NCI-H146 treated with DMSO at 0.1 percent for 48 hours (cell line): ENCODE data around the gene ZNF443.
"Not testable (repeated sequence)": the region's sequence is repeated elsewhere in the genome, so short reads cannot be mapped to it uniquely, and the experiment has no call there.

Source experiments
- DNase-seq: peaks from one replicate; lab custom pipeline; 2025; ENCODE audit not compliant: unreplicated experiment; lab: John Stamatoyannopoulos, UW

The ZNF443 gene

DNA sequence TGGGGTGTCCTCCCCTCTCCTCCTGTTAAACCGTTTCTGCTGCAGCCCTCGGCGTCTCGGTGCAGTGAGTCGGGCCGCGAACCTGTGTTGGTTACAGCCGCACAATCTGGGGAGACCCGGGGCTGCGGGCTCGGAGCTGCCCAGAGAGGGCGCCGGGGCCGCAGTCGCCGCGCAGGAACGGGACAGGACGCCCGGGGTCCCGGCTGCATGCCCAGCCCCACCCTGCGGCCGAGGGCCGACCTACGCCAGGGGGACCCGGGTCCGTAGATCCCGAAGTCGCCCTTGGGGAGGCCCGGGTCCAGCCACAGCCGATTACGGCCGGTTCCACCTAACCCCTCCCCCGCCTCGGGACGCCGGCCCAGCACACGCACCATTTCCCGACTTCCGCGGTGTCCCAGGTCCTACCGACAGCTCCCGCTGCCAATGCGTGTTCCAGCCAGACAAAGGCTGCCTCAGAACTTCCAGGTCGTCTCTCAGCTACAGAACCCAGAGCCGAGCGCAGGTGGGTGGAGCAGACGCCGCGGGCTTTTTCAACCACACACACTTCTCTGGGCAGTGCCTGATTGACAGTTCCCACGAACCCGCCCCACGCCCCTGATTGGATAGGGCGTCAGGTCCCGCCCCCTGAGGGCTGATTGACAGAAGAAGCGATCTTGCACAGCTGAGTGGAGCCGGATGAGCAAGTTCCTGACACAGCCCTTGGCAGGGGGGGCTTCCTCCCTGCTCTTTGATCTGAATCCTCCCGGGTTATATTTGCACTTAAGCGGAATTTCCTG lies at the start of gene ZNF443:
Gene ZNF443, minus strand, starts transcription at position 481 of the 776 bp plus-strand sequence. Its CDS starts 107 bp downstream, at position 374.
- DNase-seq: peak; percentile 98

DNA sequence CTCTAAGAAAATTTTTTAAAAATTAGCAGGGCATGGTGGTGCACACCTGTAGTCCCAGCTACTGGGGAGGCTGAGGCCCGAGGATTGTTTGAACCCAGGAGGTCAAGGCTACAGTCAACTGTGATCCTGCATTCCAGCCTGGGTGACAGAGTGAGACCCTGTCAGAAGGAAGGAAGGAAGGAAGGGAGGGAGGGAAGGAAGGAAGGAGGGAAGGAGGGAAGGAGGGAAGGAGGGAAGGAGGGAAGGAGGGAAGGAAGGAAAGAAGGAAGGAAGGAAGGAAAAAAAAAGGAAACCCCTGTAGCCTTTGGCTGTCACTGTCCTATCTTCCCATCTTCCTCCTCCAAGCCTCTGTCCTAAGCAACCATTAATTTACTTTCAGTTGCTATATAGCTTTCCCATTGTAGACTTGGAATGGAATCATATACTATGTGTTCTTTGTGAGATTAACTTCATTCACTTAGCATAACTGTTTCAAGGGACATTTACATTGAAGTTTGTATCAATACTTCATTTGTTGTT lies 45.5 kb upstream of the ZNF443 start:
- DNase-seq: not testable (repeated sequence)

DNA sequence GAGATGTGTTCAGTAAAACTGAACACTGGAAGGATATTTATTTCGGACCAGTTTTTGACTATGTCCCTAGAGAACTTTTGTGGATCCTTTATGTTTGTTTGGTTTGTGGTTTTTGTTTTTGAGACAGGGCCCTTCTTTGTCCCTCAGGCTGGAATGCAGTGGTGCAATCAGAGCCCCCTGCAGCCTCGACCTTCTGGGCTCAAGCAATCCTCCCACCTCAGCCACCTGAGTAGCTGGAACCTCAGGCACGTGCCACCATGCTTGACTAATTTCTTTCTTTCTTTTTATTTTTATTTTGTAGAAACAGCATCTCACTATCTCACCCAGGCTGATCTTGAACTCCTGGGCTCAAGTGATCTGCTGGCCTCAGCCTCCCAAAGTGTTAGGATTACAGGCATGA lies 44.8 kb upstream of the ZNF443 start:
- DNase-seq: no peak

DNA sequence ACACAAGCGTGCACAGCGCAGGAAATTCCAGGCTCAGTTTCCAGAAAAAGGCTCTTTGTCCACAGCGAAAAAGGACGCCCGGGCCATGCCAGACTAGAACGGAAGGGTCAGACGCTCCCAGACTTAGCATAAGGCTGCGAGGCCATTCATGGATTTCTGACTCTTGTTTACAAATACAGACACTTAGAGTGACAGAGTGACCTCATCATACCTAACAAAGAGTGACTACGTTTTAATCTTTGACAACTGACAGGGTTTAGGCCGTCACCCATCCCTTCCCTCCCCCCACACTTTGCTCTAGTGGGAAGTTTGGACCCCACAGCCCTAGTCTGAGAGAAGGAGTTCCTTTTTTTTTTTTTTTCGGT lies 44.2 kb upstream of the ZNF443 start:
- DNase-seq: peak; percentile 75

DNA sequence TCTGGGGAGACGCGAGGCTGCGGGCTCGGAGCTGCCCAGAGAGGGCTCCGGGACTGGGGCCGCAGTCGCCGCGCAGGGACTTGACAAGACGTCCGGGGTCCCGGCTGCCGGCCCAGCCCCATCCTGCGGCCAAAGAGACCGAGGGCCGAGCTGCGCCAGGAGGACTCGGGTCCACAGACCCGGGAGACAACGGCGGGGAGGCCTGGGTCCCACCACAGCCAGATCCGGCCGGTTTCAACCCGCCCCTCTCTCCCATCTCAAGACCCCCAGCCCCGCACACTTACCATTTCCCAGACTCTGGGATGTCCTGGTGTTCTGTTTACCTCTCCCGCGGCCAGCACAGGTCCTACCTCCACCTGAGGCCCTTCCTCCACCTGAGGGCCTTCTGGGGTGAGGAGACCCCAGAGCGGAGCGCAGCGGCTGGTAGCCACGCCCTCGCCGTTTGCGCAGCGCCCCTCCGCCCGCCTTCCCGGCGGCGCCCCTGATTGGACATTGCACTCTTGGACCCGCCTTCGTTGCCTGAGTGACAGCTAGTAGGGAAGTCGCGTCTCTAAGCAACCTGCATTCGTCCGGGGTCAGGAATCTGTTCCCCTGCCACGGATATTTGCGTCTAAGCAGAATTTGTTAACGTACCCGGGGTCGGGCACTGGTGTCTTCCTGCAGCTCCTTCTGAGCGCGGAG lies 43.7 kb upstream of the ZNF443 start, which contains the start of gene ZNF709:
Gene ZNF709, minus strand, starts transcription at position 446 of the 681 bp plus-strand sequence. Its CDS starts 159 bp downstream, at position 287.
- DNase-seq: peak; percentile 93

DNA sequence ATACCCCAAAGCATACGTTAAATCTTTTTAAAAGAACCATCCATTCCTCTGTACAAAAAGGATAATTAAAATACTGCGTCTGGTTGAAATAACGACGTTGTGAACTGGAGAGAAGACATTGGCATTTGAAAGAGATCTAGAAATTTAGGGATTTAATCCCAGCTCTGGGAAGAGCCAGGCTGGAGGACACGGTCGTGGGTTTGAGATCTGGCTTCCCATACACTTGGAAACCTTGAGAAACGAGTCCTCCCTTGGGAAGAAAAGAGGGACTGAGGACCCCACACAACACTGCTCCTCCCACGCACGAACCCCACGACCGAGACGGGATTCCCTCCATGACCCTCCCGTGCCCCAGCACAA lies 43.2 kb upstream of the ZNF443 start:
- no peak for DNase-seq

DNA sequence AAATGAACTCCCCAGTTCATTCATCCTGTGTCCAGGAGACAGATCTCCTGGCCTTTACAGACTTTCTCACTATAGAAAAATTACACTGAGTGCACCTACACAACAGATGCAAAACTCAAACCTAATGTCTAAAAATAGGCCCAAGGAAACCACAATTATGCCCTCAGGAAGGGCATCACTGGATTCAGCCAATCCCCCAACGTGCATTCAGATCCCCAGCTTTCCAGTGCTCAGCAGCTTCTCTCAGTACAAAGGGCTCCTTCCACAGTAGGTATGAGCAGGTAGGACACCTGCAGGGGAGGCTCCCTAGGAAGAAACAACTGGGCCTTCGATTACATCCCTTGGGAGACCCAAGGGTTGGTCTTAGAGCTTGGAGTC lies 41.7 kb upstream of the ZNF443 start:
- no peak for DNase-seq

DNA sequence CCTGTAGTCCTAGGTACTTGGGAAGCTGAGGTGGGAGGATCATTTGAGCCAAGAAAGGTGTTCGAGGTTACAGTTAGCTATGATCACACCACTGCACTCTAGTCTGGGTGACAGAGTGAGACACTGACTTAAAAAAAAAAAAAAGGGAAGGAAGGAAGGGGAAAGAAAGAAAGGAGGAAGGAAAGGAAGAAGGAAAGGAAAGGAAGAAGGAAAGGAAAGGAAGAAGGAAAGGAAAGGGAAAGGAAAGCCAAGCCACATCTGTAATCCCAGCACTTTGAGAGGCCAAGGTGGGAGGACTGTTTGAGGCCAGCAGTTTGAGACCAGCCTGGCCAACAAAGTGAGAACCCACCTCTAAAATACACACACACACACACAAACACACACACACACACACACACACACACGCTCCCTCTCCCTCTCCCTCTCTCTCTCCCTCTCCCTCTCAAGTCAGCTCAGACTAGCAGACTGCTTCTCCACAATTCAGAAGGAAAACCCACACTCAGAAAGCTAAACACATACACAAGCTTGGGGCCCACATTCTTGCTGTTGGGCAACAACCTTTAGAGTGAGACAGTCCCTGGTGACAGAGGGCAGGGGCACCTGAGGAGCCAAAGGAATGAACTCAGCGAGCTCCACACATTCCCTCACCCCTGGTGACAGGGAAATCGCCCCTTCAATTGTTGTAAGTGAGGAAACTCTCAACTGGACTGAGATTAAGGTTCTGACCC lies 41.1 kb upstream of the ZNF443 start:
- DNase-seq: no peak

DNA sequence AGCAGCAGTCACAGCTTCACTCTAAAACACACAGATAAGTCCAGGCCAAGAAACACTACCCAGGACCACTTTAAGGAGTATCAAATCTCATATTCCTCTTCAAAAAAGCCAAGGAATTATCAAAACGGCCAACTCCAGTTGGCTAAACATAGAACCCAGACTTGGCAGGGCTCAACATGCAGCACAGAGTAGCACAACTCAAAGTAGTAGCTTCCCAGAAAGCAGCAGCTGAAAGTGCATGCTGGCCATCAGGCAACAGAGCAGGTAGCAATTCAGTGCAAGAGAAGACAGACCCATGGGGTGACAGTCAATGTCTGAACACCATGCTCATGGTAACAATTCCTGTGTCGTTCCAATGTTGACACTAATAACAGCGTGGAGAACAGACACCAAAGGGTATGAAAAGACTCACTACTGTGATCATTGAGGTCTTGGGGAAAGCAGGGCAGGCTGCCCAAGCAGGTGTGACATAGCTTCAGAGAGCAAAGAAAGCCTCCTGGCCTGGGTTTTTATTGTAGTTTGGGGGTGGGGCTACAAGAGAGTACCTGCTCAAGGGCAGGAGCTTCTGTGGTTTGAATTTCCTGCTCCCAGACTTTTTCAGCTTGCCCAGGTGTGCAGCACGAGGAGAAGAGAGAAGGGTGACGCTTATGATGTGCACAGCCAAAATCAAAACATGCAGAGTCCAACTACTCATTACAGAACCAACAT lies 37.6 kb upstream of the ZNF443 start:
- peak; percentile 33 for DNase-seq

DNA sequence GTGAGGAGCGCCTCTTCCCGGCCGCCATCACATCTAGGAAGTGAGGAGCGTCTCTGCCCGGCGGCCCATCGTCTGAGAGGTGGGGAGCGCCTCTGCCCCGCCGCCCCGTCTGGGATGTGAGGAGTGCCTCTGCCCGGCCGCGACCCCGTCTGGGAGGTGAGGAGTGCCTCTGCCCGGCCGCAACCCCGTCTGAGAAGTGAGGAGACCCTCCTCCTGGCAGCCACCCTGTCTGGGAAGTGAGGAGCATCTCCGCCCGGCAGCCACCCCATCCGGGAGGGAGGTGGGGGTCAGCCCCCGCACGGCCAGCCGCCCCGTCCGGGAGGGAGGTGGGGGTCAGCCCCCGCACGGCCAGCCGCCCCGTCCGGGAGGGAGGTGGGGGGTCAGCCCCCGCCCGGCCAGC lies 26.8 kb upstream of the ZNF443 start:
- not testable (repeated sequence) for DNase-seq

DNA sequence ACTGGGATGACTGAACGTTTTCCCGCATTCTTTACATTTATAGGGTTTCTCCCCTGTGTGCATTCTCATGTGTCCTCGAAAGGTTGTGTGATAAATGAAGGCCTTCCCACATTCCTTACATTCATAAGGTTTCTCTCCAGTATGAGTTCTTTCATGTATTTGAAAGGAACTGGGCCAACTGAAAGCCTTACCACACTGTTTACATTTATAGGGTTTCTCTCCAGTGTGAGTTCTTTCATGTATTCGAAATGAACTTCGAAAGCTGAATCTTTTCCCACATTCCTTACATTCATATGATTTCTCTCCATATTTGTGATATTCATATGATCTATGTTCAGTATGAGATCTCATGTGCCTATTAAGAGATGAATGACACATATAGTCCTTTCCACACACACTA lies 24.4 kb upstream of the ZNF443 start:
- DNase-seq: no peak

DNA sequence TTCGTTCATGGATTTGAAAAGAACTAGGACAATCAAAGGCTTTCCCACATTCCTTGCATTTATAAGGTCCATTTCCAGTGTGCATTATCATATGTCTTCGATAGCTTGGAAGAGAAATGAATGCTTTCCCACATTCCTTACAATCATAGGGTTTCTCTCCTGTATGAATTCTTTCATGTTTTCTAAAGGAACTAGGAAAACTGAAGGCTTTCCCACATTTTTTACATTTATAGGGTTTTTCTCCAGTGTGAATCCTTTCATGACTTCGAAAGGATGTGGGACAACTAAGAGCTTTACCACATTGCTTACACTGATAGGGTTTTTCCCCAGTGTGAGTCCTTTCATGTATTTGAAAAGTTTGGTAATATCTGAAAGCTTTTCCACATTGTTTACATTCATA lies 23.9 kb upstream of the ZNF443 start:
- DNase-seq: no peak

DNA sequence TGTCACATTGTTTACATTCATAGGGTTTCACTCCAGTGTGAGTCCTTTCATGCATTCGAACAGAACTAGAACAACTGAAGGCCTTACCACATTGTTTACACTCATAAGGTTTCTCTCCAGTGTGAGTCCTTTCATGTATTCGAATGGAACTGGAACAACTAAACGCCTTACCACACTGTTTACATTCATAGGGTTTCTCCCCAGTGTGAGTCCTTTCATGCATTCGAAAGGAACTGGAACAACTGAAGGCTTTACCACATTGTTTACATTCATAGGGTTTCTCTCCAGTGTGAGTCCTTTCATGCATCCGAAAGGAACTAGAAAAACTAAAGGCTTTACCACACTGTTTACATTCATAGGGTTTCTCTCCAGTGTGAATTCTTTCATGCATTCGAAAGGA lies 23.3 kb upstream of the ZNF443 start:
- not testable (repeated sequence) for DNase-seq

DNA sequence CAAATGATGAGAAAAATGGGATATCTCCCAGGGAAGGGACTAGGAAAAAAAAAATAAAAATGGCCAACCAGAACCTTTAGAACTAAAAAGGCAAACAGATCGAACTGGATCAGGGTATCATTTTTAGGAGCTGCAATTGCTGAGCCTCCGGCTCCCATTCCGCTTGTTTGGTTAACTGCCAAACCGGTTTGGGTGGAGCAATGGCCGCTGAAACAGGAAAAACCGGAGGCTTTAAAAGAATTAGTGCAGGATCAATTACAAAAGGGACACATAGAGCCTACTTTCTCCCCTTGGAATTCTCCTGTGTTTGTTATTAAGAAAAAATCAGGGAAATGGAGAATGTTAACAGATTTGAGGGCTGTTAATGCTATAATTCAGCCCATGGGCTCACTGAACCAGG lies 12.7 kb upstream of the ZNF443 start:
- no peak for DNase-seq

DNA sequence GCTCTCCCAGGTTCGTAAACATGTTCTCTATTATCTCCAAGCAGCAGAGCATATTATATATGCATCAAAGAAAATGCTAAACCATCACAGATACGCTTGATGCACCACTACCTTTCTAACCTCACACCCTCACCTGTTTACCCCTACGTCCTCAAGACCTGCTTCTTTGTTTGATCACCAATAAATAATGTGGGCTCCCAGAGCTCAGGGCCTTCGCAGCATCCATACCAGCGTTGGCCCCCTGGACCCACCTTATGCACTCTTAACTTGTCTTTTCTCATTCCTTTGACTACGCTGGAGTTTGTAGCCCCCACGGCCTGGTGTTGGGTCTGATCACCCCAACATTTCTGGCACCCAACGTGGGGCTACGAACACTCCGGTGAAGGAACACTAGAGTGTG lies 10.0 kb upstream of the ZNF443 start:
- DNase-seq: no peak

DNA sequence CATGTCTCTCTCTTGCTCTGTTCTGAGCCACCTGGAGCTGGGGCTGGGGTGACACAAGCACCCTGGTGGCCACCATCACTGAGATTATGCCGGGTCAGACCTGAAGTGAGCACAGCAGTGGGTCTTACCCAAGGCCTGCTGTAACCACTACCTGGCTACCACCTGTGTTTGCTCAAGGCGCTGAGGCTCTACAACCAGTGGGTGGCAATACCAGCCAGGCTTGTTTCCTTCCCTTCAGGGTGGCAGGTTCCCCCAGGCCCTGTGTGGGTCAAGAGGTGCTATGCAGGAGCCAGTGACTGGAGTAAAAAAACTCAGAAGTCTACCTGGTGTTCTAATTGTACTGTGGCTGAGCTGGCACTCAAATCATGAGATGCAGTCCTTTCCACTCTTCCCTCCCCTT lies 8.0 kb upstream of the ZNF443 start:
- DNase-seq: peak; percentile 26

DNA sequence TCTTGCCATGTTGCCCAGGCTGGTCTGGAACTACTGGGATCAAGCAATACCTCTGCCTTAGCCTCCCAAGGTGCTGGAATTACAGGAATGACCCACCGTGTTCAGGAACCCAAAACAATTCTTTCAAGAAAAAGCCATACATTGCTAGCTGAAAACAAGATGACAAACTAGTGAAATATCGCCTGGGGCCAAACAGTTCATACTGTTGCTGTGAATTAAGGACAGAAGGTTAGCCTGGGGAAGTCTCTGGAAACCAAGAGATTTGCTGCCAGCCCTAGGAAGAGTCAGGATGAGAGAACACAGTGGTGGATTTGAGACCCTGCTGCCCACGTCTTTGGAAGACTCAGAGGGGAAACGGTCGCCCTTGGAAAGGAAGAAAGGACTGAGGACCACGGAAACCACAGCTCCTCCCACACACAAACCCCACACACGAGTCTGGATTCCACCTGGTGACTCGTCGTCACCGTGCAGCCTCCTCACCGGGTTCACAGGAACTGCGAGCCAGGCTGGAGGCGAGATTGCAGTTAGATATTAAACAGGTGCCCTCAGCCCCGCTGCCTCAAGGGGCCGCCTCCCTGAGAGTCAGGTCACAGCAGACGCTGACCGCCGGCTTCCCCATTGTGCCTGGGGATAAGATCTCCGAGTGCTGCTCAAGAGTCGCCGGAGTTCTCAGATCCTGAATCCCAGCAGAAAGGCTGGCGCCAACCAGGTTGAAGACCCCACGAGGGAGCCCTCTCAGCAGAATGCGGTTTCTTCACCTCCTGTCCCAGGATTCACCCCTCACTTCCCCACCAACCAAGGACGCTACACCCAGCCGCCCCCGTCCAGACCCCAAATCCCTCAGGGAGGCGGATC lies 908 bp downstream of the ZNF443 start:
- not testable (repeated sequence) for DNase-seq

DNA sequence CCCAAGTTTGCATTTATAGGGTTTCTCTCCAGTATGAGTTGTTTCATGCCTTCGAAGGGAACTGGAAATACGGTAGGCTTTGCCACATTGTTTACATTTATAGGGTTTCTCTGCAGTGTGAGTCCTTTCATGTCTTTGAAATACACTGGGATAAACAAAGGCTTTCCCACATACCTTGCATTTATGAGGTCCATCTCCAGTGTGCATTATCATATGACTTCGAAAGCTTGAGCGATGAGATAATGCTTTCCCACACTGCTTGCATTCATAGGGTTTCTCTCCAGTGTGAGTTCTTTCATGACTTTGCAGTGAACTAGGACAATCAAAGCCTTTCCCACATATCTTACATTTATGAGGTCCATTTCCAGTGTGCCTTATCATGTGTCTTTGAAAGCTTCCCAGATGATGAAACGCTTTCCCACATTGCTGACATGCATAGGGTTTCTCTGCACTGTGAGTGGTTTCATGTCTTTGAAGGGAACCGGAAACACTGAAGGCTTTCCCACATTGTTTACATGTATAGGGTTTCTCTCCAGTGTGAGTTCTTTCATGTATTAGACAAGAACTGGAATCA lies 10.0 kb downstream of the ZNF443 start:
- DNase-seq: not testable (repeated sequence)

DNA sequence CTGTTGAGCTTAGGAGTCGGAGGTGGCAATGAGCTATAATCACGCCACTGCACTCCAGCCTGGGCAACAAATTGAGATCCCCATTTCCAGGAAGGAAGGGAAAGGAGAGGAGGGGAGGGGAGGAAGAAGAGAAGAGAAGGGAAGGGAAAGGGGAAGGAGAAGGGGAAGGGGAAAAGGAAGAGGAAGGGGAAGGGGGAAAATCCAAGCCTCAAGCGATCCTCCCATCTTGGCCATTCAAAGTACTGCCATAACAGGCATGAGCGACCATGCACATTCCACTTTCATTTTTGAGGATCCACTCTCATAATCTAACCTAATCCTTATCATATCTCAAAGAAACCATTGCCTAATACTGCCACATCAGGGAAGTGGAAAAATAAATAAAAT lies 14.9 kb downstream of the ZNF443 start:
- no peak for DNase-seq
